DMS53 (cell line): ENCODE data around the gene LGALS4.
"Not testable (repeated sequence)": the region's sequence is repeated elsewhere in the genome, so short reads cannot be mapped to it uniquely, and the experiment has no call there.

Experiments used
- DNase-seq: peaks from one replicate; lab custom pipeline; 2025; lab: John Stamatoyannopoulos, UW

The LGALS4 gene

GRCh38 chr19:38812841-38813320, at the start of gene LGALS4:
TSS of gene LGALS4 (minus strand) at chr19:38812945. CDS start at chr19:38812886, 59 bp downstream.
- no peak for DNase-seq

- DNase-seq: no peak
Measured at GRCh38 chr19:38861368-38861767, 48.6 kb upstream of the LGALS4 start.

GRCh38 chr19:38859631-38860204, 47.0 kb upstream of the LGALS4 start:
- not testable (repeated sequence) for DNase-seq

- DNase-seq: no peak
Measured at GRCh38 chr19:38856813-38857212, 44.1 kb upstream of the LGALS4 start.

- DNase-seq: not testable (repeated sequence)
Measured at GRCh38 chr19:38855751-38856150, 43.0 kb upstream of the LGALS4 start.

- DNase-seq: peak; percentile 57
Measured at GRCh38 chr19:38854961-38855360, 42.2 kb upstream of the LGALS4 start.

GRCh38 chr19:38853214-38853613, 40.5 kb upstream of the LGALS4 start:
- DNase-seq: no peak

- peak; percentile 83 for DNase-seq
Measured at GRCh38 chr19:38852231-38853044, 39.7 kb upstream of the LGALS4 start.

GRCh38 chr19:38851622-38852230, 39.0 kb upstream of the LGALS4 start:
- peak; percentile 99 for DNase-seq

GRCh38 chr19:38850976-38851621, 38.4 kb upstream of the LGALS4 start:
- peak; percentile 74 for DNase-seq

GRCh38 chr19:38850436-38850975, 37.8 kb upstream of the LGALS4 start:
- peak; percentile 95 for DNase-seq

- peak; percentile 100 for DNase-seq
Measured at GRCh38 chr19:38849860-38850435, 37.2 kb upstream of the LGALS4 start, which contains the start of gene HNRNPL. TSS of gene HNRNPL (minus strand) at chr19:38849986. CDS start at chr19:38849966, 20 bp downstream.

GRCh38 chr19:38849147-38849859, 36.6 kb upstream of the LGALS4 start:
- peak; percentile 99 for DNase-seq

GRCh38 chr19:38848299-38849146, 35.8 kb upstream of the LGALS4 start:
- DNase-seq: peak; percentile 44

- no peak for DNase-seq
Measured at GRCh38 chr19:38846097-38846496, 33.4 kb upstream of the LGALS4 start.

GRCh38 chr19:38845374-38846024, 32.8 kb upstream of the LGALS4 start:
- no peak for DNase-seq

- DNase-seq: no peak
Measured at GRCh38 chr19:38844093-38844686, 31.4 kb upstream of the LGALS4 start.

- no peak for DNase-seq
Measured at GRCh38 chr19:38843175-38843758, 30.5 kb upstream of the LGALS4 start.
